Breast epithelium (tissue), 3 donors: ENCODE results near the gene CCDC77.

Experiments
- CTCF ChIP-seq, 3 donors: fragments of 450-650 bp; IDR thresholded peaks; one replicate each; pipeline ENCODE4 v1.5.1; 2016 to 2017; ENCODE audit warnings: antibody characterized with exemption in 3 of 3, mild to moderate bottlenecking in 3 of 3, moderate library complexity in 3 of 3
- POLR2AphosphoS5 ChIP-seq, 3 donors: sonication (generic); formaldehyde crosslinking; IDR thresholded peaks; one replicate each; pipeline ENCODE4 v1.6.1; 2017; ENCODE audit warnings: antibody characterized with exemption in 3 of 3

GRCh38 chr12:367972-368371, 33.5 kb upstream of the CCDC77 start:
- TF ChIP-seq CTCF (IDR thresholded peaks at IDR 0.05) (no peak), POLR2AphosphoS5 (IDR thresholded peaks at IDR 0.05) (no peak)
